ENCODE results near the gene RGS18. TPM values are rescaled to one million over a fixed set of nuclear protein-coding genes. Genes with fewer than 3 reads are reported as not detected.

Gene RGS18
- polyA plus RNA-seq, 2 of the 4 experiments (the other 2 are of a cell fraction), result not detected

DNA sequence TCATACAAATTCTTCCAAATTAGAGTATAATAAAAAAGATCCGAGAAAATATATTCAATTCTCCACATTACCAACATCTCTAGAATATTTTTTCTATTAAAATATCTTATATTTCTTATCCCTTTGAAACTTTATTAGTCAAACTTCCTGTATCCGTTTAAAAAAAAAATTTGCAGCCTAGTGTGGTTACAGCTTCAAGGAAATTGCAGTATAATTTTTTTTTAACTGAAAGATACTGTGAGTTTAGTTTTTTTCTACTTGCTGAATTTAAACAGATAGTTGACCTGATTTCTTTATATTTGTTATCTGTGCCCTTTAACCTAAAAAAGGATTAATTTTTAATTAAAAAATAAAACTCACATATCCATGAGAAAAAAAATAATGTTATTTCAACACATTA lies 1.5 kb downstream of the RGS18 start:
- no peak overlapping the region for H3K4me3 ChIP-seq
- ChIA-PET CTCF (no interaction called here), POLR2A (no interaction called here)
- H3K27ac ChIP-seq, result no peak overlapping the region
- no peak for ATAC-seq
- no peaks in the 10 kb centered on the region for H3K9me3 ChIP-seq
- no peak for TF ChIP-seq BHLHE40 (IDR thresholded peaks at IDR 0.05; ENCODE audit: low read depth, low read length)
- TF ChIP-seq MYC (IDR thresholded peaks at IDR 0.05; ENCODE audit: borderline replicate concordance, low read length), result no peak
- TF ChIP-seq TFCP2L1 (CRISPR knock-in tag; IDR thresholded peaks at IDR 0.05), result no peak
- TF ChIP-seq ZNF302 (CRISPR knock-in tag; IDR thresholded peaks at IDR 0.05), result no peak
- TF ChIP-seq RAD21 (conservative IDR thresholded peaks at IDR 0.05 in 1 of 2, IDR thresholded peaks at IDR 0.05 in 1 of 2), result no peak
- no peak for TF ChIP-seq KDM5A (IDR thresholded peaks at IDR 0.05)
- TF ChIP-seq EP300 (IDR thresholded peaks at IDR 0.05), result no peak
- TF ChIP-seq, protein P1, sequence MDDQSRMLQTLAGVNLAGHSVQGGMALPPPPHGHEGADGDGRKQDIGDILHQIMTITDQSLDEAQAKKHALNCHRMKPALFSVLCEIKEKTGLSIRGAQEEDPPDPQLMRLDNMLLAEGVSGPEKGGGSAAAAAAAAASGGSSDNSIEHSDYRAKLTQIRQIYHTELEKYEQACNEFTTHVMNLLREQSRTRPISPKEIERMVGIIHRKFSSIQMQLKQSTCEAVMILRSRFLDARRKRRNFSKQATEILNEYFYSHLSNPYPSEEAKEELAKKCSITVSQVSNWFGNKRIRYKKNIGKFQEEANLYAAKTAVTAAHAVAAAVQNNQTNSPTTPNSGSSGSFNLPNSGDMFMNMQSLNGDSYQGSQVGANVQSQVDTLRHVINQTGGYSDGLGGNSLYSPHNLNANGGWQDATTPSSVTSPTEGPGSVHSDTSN (IDR thresholded peaks at IDR 0.05), result no peak
- no peak for TF ChIP-seq FOSB (CRISPR knock-in tag; IDR thresholded peaks at IDR 0.05)
- TF ChIP-seq, protein P2, sequence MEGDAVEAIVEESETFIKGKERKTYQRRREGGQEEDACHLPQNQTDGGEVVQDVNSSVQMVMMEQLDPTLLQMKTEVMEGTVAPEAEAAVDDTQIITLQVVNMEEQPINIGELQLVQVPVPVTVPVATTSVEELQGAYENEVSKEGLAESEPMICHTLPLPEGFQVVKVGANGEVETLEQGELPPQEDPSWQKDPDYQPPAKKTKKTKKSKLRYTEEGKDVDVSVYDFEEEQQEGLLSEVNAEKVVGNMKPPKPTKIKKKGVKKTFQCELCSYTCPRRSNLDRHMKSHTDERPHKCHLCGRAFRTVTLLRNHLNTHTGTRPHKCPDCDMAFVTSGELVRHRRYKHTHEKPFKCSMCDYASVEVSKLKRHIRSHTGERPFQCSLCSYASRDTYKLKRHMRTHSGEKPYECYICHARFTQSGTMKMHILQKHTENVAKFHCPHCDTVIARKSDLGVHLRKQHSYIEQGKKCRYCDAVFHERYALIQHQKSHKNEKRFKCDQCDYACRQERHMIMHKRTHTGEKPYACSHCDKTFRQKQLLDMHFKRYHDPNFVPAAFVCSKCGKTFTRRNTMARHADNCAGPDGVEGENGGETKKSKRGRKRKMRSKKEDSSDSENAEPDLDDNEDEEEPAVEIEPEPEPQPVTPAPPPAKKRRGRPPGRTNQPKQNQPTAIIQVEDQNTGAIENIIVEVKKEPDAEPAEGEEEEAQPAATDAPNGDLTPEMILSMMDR (IDR thresholded peaks at IDR 0.05), result no peak
- WGBS (ENCODE audit: missing lambda C conversion rate), result 47% methylated on average over 2 of the region's 2 CpGs
- no peaks in the 10 kb centered on the region for H3K4me1 ChIP-seq
- no peak for FAIRE-seq
- DNase-seq (ENCODE audit: low read depth in 1 of 2, low spot score in 1 of 2), result no peak
- H3K4me2 ChIP-seq, result no peak overlapping the region

DNA sequence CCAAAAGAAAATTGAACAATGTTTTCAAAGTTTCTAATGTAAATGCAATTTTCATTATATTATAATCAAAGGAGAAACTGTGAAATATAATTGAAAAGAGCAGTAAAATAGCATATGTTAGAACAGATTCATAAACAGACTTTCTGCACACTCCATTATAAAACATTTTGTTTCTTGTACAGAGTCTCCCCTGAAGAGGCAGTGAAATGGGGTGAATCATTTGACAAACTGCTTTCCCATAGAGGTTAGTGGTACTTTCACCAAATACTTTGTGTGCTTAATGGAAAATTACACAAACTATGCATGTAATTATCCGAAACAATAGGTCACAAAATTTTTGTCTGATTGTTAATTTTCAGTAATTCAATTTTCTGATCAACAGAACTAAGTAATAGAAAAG lies 1.9 kb downstream of the RGS18 start:
- ChIA-PET POLR2A (no interaction called here), CTCF (no interaction called here)
- 32% methylated on average over 1 of the region's 1 CpG for WGBS (ENCODE audit: missing lambda C conversion rate)
- H3K27ac ChIP-seq, result no peak overlapping the region
- no peak for TF ChIP-seq KDM1A (IDR thresholded peaks at IDR 0.05; ENCODE audit: low read depth)
- TF ChIP-seq BHLHE40 (IDR thresholded peaks at IDR 0.05; ENCODE audit: low read depth, low read length), result no peak
- no peak for TF ChIP-seq HDAC2 (IDR thresholded peaks at IDR 0.05)
- TF ChIP-seq NR3C1 (IDR thresholded peaks at IDR 0.05), result no peak
- no peak for TF ChIP-seq CBX2 (IDR thresholded peaks at IDR 0.05; ENCODE audit: borderline replicate concordance, low read depth)
- TF ChIP-seq FOSB (CRISPR knock-in tag; IDR thresholded peaks at IDR 0.05), result no peak
- TF ChIP-seq, protein P3, sequence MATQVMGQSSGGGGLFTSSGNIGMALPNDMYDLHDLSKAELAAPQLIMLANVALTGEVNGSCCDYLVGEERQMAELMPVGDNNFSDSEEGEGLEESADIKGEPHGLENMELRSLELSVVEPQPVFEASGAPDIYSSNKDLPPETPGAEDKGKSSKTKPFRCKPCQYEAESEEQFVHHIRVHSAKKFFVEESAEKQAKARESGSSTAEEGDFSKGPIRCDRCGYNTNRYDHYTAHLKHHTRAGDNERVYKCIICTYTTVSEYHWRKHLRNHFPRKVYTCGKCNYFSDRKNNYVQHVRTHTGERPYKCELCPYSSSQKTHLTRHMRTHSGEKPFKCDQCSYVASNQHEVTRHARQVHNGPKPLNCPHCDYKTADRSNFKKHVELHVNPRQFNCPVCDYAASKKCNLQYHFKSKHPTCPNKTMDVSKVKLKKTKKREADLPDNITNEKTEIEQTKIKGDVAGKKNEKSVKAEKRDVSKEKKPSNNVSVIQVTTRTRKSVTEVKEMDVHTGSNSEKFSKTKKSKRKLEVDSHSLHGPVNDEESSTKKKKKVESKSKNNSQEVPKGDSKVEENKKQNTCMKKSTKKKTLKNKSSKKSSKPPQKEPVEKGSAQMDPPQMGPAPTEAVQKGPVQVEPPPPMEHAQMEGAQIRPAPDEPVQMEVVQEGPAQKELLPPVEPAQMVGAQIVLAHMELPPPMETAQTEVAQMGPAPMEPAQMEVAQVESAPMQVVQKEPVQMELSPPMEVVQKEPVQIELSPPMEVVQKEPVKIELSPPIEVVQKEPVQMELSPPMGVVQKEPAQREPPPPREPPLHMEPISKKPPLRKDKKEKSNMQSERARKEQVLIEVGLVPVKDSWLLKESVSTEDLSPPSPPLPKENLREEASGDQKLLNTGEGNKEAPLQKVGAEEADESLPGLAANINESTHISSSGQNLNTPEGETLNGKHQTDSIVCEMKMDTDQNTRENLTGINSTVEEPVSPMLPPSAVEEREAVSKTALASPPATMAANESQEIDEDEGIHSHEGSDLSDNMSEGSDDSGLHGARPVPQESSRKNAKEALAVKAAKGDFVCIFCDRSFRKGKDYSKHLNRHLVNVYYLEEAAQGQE (IDR thresholded peaks at IDR 0.05), result no peak
- no peak for TF ChIP-seq TFCP2L1 (CRISPR knock-in tag; IDR thresholded peaks at IDR 0.05)
- TF ChIP-seq, protein P4, sequence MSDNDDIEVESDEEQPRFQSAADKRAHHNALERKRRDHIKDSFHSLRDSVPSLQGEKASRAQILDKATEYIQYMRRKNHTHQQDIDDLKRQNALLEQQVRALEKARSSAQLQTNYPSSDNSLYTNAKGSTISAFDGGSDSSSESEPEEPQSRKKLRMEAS (IDR thresholded peaks at IDR 0.05), result no peak
- TF ChIP-seq, protein P5, sequence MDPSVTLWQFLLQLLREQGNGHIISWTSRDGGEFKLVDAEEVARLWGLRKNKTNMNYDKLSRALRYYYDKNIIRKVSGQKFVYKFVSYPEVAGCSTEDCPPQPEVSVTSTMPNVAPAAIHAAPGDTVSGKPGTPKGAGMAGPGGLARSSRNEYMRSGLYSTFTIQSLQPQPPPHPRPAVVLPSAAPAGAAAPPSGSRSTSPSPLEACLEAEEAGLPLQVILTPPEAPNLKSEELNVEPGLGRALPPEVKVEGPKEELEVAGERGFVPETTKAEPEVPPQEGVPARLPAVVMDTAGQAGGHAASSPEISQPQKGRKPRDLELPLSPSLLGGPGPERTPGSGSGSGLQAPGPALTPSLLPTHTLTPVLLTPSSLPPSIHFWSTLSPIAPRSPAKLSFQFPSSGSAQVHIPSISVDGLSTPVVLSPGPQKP (IDR thresholded peaks at IDR 0.05; ENCODE audit: low read depth, low read length), result no peak
- H3K4me2 ChIP-seq, result no peak overlapping the region
- DNase-seq (ENCODE audit: low read depth in 1 of 2, low spot score in 1 of 2) (no peak), FAIRE-seq (no peak), ATAC-seq (no peak)
- no peaks in the 10 kb centered on the region for H3K9me3 ChIP-seq
- no peaks in the 10 kb centered on the region for H3K4me1 ChIP-seq
- no peak overlapping the region for H3K4me3 ChIP-seq
